GM18511 (cell line): ENCODE results near the gene SMG1.
"Not testable (repeated sequence)": the region's sequence is repeated elsewhere in the genome, so short reads cannot be mapped to it uniquely, and the experiment has no call there.

Source experiments
- ATAC-seq: cut with Tn5 transposase; IDR thresholded peaks from one replicate; pipeline ENCODE4 v1.9.1; 2021; ENCODE audit warnings: mild to moderate bottlenecking, moderate library complexity; ENCODE audit not compliant: unreplicated experiment

Gene SMG1

DNA sequence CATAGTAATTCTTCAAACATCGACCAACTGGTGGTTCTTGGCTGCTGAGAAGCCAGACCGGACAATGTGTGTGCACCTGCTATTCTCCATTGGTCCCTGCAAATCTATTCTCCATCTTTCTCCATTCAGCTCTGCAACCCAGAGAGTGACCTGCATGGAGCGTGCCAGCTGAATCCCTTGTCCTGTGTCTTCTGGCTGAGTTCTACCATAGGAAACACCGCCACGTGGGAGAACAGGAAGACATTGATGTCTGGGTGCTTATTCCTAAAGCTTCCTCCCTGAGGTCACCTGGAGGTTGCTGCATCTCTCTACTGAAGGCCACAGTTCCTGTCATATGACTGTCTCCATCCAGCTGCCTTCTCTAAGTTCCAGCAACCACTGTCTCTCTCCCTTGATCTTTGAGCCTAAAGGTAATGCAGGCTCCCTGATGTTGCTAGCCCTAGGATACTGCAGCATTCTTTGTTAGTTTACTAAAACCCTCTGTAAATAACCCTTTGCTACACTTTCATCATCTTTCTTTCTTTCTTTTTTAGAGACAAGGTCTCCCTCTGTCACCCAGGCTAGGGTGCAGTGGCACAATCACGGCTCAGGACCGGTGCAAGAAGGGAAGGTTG is 10.6 kb upstream of the SMG1 start:
- ATAC-seq, result no peak

DNA sequence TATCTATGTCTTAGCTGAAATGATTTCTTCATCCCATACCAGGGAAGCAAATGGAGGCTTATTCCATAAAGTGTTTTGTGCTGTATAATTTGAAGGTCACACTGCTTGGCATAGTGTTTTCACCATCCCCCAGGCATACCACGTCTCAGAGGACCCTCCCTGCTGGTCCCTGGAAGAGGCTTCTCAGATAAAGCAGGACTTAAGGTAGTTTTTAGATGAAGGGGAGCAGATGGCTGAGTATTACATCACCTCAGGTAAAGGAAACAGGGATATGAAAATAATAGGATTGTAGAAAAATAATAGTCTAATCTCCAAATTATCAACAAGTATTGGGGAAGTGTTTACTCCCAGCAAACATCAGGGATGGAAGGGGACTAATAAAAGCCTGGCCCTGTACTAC is 7.3 kb upstream of the SMG1 start:
- ATAC-seq, result no peak

GRCh38 chr16:18932243-18932987 is 6.2 kb upstream of the SMG1 start:
- ATAC-seq, result no peak

- no peak for ATAC-seq
Measured at GRCh38 chr16:18931756-18932155, 5.5 kb upstream of the SMG1 start.

GRCh38 chr16:18930095-18930494 is 3.9 kb upstream of the SMG1 start:
- ATAC-seq, result not testable (repeated sequence)

DNA sequence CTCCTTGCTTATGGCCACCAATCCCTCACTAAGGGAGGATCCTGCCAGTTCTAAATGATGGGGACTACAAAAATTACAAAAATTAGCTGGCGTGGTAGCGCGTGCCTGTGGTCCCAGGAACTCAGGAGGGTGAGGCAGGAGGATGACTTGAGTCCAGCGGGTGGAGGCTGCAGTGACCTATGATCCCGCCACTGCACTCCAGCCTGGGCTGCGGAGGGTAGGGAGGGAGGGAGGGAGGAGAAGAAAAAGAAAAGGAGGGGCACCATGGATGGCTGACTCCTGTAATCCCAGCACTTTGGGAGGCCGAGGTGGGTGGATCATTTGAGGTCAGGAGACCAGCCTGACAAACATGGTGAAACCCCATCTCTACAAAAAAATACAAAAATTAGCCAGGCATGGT is 1.9 kb upstream of the SMG1 start:
- ATAC-seq, result not testable (repeated sequence)

GRCh38 chr16:18925215-18925985 is 808 bp downstream of the SMG1 start:
- ATAC-seq, result peak; percentile 63

DNA sequence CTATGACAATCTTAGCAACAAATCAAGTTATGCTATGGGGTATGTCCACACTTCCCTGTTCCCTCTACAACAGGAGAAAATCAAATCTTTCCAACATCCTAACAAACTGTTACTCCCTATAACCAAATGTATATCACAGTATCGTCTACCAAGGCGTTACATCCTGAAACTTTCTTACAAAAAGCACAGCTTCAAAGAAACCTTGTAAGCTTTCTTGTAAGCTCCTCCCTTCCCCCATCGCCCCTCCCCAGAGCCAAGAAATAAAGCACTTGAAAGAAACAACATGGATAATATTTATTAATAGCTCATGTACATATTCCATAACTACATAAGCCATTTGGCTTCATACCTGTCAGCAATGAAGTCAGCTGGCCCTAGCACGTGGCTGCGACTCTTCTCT is 2.3 kb downstream of the SMG1 start:
- not testable (repeated sequence) for ATAC-seq

DNA sequence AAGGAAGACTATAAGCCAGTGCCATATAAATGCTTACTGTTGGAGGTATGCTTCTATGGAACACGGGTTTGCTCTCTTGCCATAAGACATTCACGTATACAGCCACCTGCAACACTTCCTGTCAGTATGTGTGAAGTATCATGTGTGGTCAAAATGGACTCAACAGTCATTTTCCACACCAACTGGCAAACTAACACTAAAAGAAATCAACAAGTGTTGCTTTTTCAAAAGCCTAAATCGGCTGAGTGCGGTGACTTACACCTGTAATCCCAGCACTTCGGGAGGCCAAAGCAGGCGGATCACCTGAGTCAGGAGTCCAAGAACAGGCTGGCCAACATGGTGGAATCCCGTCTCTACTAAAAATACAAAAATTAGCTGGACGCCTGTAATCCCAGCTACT is 3.1 kb downstream of the SMG1 start:
- ATAC-seq, result not testable (repeated sequence)

- ATAC-seq, result not testable (repeated sequence)
Measured at GRCh38 chr16:18909585-18909984, 16.6 kb downstream of the SMG1 start.

DNA sequence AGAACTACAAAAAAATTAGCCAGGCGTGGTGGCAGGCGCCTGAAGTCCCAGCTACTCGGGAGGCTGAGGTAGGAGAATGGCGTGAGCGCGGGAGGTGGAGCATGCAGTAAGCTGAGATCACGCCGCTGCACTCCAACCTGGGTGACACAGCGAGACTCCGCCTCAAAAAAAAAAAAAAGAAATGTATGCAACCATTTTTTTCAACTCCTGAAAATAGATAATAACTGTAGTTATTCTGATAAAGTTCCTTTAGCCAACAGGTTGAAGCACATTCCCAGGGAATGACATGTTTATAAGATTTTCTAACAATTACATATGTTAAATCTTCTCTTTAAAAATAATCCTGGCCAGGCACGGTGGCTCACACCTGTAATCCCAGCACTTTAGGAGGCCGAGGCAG is 17.5 kb downstream of the SMG1 start:
- not testable (repeated sequence) for ATAC-seq

GRCh38 chr16:18902778-18903177 is 23.4 kb downstream of the SMG1 start:
- not testable (repeated sequence) for ATAC-seq

DNA sequence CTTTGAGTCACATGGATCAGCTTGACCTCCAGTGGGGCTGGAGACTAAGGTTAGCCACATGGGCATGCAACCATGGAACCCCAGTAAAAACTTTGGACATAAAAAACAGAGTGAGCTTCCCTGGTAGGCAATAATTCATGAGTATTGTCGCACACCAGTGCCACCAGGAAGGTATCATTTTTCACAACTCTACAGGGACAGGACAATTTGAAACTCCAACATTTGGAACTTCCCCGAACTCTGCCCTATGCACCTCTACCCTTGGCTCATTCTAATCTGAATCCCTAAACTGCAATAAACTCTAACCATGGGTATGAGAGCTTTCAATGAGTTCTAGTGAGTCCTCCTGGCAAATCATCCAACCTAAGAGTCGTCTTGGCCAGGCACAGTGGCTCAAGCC is 24.2 kb downstream of the SMG1 start:
- not testable (repeated sequence) for ATAC-seq

- ATAC-seq, result not testable (repeated sequence)
Measured at GRCh38 chr16:18901194-18901593, 25.0 kb downstream of the SMG1 start.

GRCh38 chr16:18884456-18884855 is 41.8 kb downstream of the SMG1 start:
- ATAC-seq, result not testable (repeated sequence)

GRCh38 chr16:18877734-18878133 is 48.5 kb downstream of the SMG1 start:
- not testable (repeated sequence) for ATAC-seq

- not testable (repeated sequence) for ATAC-seq
Measured at GRCh38 chr16:18877259-18877658, 48.9 kb downstream of the SMG1 start.

GRCh38 chr16:18876301-18876700 is 49.9 kb downstream of the SMG1 start:
- not testable (repeated sequence) for ATAC-seq

GRCh38 chr16:18869043-18869771 is 57.0 kb downstream of the SMG1 start:
- not testable (repeated sequence) for ATAC-seq

- not testable (repeated sequence) for ATAC-seq
Measured at GRCh38 chr16:18866277-18866823, 59.9 kb downstream of the SMG1 start.

GRCh38 chr16:18862891-18863290 is 63.3 kb downstream of the SMG1 start:
- ATAC-seq, result not testable (repeated sequence)
